HepG2 (cell line): ENCODE data around the gene COL18A1. TPM values are rescaled to one million over a fixed set of nuclear protein-coding genes. Genes with fewer than 3 reads are reported as not detected.
A peak's percentile ranks its signal among the peaks of the same experiment; 100 is the strongest.

Experiments used
- ATF4 ChIP-seq, 2 experiments: fragments of 450-650 bp in 1 of 2; sonication (generic) in 1 of 2; formaldehyde crosslinking; IDR thresholded peaks; 2 replicates each; pipeline versions ENCODE4 v1.5.0 to v1.8.0; 2020 to 2022; ENCODE audit warnings: mild to moderate bottlenecking in 1 of 2, missing genetic modification reagents in 1 of 2
- CTCF ChIP-seq: sonication (generic); formaldehyde crosslinking; IDR thresholded peaks from 2 replicates; pipeline ENCODE4 v1.5.0; 2020; ENCODE audit warnings: mild to moderate bottlenecking, missing genetic modification reagents, moderate library complexity
- DMTF1 ChIP-seq: sonication (generic); formaldehyde crosslinking; IDR thresholded peaks from 2 replicates; pipeline ENCODE4 v1.4.0; 2020; ENCODE audit warnings: mild to moderate bottlenecking, missing genetic modification reagents
- ELF3 ChIP-seq: IDR thresholded peaks from 2 replicates; pipeline ENCODE4 v1.6.1; 2016; ENCODE audit warnings: missing genetic modification reagents, missing compliant biosample characterization
- FOXO4 ChIP-seq: sonication (generic); formaldehyde crosslinking; conservative IDR thresholded peaks from 2 replicates; pipeline ENCODE4 v1.8.1; 2023; ENCODE audit warnings: missing genetic modification reagents
- HOXD1 ChIP-seq: sonication (generic); formaldehyde crosslinking; IDR thresholded peaks from 2 replicates; pipeline ENCODE4 v1.5.0; 2020; ENCODE audit warnings: missing genetic modification reagents
- SMARCE1 ChIP-seq: fragments of 450-650 bp; IDR thresholded peaks from 2 replicates; pipeline ENCODE4 v1.6.1; 2017; ENCODE audit warnings: borderline replicate concordance
- ZBTB25 ChIP-seq: IDR thresholded peaks from 2 replicates; pipeline ENCODE4 v1.6.1; 2018; ENCODE audit warnings: missing genetic modification reagents
- ZBTB37 ChIP-seq: sonication (generic); formaldehyde crosslinking; IDR thresholded peaks from 2 replicates; pipeline ENCODE4 v1.4.0; 2020; ENCODE audit warnings: mild to moderate bottlenecking, missing genetic modification reagents
- ZMYM2 ChIP-seq: sonication (generic); formaldehyde crosslinking; IDR thresholded peaks from 2 replicates; pipeline ENCODE4 v1.8.0; 2022; ENCODE audit warnings: mild to moderate bottlenecking, missing genetic modification reagents
- ZNF121 ChIP-seq: sonication (generic); formaldehyde crosslinking; IDR thresholded peaks from 2 replicates; pipeline ENCODE4 v1.5.0; 2020; ENCODE audit warnings: mild to moderate bottlenecking, missing genetic modification reagents
- ZNF230 ChIP-seq: sonication (generic); formaldehyde crosslinking; IDR thresholded peaks from 2 replicates; pipeline ENCODE4 v1.4.0; 2020; ENCODE audit warnings: mild to moderate bottlenecking, missing genetic modification reagents
- ZNF280B ChIP-seq: sonication (generic); formaldehyde crosslinking; IDR thresholded peaks from 2 replicates; pipeline ENCODE4 v1.5.0; 2020; ENCODE audit warnings: missing genetic modification reagents, mild to moderate bottlenecking, borderline replicate concordance
- ZNF552 ChIP-seq: sonication (generic); formaldehyde crosslinking; IDR thresholded peaks from 2 replicates; pipeline ENCODE4 v1.9.0; 2022; ENCODE audit warnings: missing genetic modification reagents, mild to moderate bottlenecking, borderline replicate concordance
- ZNF7 ChIP-seq: IDR thresholded peaks from 2 replicates; pipeline ENCODE4 v1.6.1; 2016; ENCODE audit warnings: missing biosample characterization, missing genetic modification reagents
- ZNF773 ChIP-seq: sonication (generic); formaldehyde crosslinking; IDR thresholded peaks from 2 replicates; pipeline ENCODE4 v1.4.0; 2020; ENCODE audit warnings: missing genetic modification reagents, borderline replicate concordance
- polyA plus RNA-seq, 8 experiments: library from polyadenylated mRNA; depleted of rRNA in 3 of 8; stranded (reverse) in 7 of 8; unstranded in 1 of 8; fragments of >200 nt; fragmentation: Illumina TruSeq in 4 of 8; extraction: Trizol in 4 of 8; gene quantifications; 2 replicates each; pipeline versions ENCODE4 v1.2.1 to v1.2.3, GENCODE V29; 2011 to 2016; ENCODE audit warnings: low read depth in 4 of 8, missing spikeins in 1 of 8, mixed read lengths in 1 of 8; ENCODE audit not compliant: insufficient read depth in 1 of 8
- total RNA-seq, 5 experiments: library from RNA; depleted of rRNA; stranded (reverse); fragments of >200 nt; fragmentation: Illumina TruSeq; extraction: Trizol; gene quantifications; 2 replicates each; pipeline ENCODE4 v1.2.3, GENCODE V29; 2016; ENCODE audit warnings: low read depth in 1 of 5

The COL18A1 gene
- total and polyA plus RNA-seq, 2 of the 13 experiments (the other 11 are each of a cell fraction or from before 2014, with no cell fraction given) = 79.0 to 102 TPM

GRCh38 chr21:45528981-45529784 is 124.2 kb downstream of the COL18A1 start (continued):
- TF ChIP-seq DMTF1 (CRISPR knock-in tag) = no peak
- TF ChIP-seq FOXO4 (CRISPR knock-in tag) = no peak
- no peak for TF ChIP-seq ZNF552 (CRISPR knock-in tag)
- peak; percentile 71; the same call in 1 of the 2 replicates for TF ChIP-seq ELF3 (CRISPR knock-in tag)
- TF ChIP-seq ATF4 (CRISPR knock-in tag; IDR thresholded peaks at IDR 0.05) = no peak
- TF ChIP-seq ZNF7 (CRISPR knock-in tag) = no peak
- TF ChIP-seq SMARCE1 = no peak
- TF ChIP-seq ZNF280B = no peak
- no peak for TF ChIP-seq HOXD1 (CRISPR knock-in tag)
- no peak for TF ChIP-seq ZNF121 (CRISPR knock-in tag)
- TF ChIP-seq ZMYM2 (CRISPR knock-in tag) = peak; percentile 37; the same call in 1 of the 2 replicates
- no peak for TF ChIP-seq ZBTB37
- TF ChIP-seq ZBTB25 = no peak
- no peak for TF ChIP-seq ZNF773 (CRISPR knock-in tag)
- TF ChIP-seq CTCF (CRISPR knock-in tag) = peak; percentile 58
- no peak for TF ChIP-seq ZNF230
